HL-60 (cell line): ENCODE results near the gene KDM4C.

Experiments used
- CTCF ChIP-seq: IDR thresholded peaks from one replicate; pipeline ENCODE4 v1.5.1; 2011; ENCODE audit warnings: low read length, control low read depth, inconsistent platforms; ENCODE audit not compliant: insufficient read depth
- POLR2AphosphoS5 ChIP-seq: IDR thresholded peaks from 2 replicates; pipeline ENCODE4 v1.6.1; 2012; ENCODE audit warnings: low read depth
- SPI1 ChIP-seq: IDR thresholded peaks from 2 replicates; pipeline ENCODE4 v1.6.1; 2012; ENCODE audit warnings: low read depth, mild to moderate bottlenecking, borderline replicate concordance

DNA sequence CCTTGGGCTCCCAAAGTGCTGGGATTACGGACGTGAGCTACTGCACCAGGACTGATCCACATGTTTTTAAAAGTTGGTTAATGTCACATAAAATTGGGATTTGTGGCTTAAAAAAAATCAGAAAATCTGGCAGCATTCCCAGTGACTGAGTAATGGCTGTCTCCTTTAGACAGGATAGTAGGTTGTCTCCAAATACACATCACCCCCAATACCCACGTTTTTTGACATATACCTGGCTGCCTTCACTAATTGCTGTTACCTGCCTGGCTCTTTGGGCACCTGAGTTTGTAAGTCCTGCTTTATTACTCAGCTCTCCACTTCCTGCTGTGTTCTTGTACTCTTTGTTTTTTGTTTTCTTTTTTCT is 84.8 kb downstream of the KDM4C start:
- TF ChIP-seq CTCF (no peak), POLR2AphosphoS5 (no peak), SPI1 (no peak)
